ENCODE data around the gene KIF5C. TPM values are rescaled to one million over a fixed set of nuclear protein-coding genes. Genes with fewer than 3 reads are reported as not detected.
A peak's percentile ranks its signal among the peaks of the same experiment; 100 is the strongest.

Gene KIF5C
- total RNA-seq = 0.12 and 0.16 TPM in 2 replicates

GRCh38 chr2:148874868-148875341 lies at the start of gene KIF5C:
Gene KIF5C (plus strand): TSS chr2:148875227. CDS start chr2:148875618, 391 bp downstream.

GRCh38 chr2:149038442-149039212 lies 163.6 kb downstream of the KIF5C start, which contains the start of gene LYPD6B:
Gene LYPD6B (plus strand): TSS chr2:149038699. CDS start chr2:149130949, 92,250 bp downstream.

Small RNA genes lying within 50 kb of the gene (small RNA-seq; reads per million reads assigned to genes)
- gene RNU2-9P (0.22 reads per million), gene UBBP3 (2.4 reads per million, percentile 54 among the genes with 10 or more reads in this experiment)

Other genes with a start within 250 kb of the KIF5C start
- 26.4 and 29.2 TPM in 2 replicates for gene EPC2, start 230.5 kb upstream of the KIF5C start, total RNA-seq
- 11.4 and 18.6 TPM in 2 replicates for gene LYPD6B, start 163.5 kb downstream of the KIF5C start, total RNA-seq

Measured in hair follicle dermal papilla cell (primary cell).